Activated naive CD4-positive, alpha-beta T cell treated with anti-CD3 and anti-CD28 coated beads, Interleukin-2, amount 50 U/mL, for 16 hours (primary cell): ENCODE results near the gene AFAP1.

Experiments
- DNase-seq: peaks from one replicate; pipeline ENCODE4 v3.0.0-alpha.2; 2020

Gene AFAP1

DNA sequence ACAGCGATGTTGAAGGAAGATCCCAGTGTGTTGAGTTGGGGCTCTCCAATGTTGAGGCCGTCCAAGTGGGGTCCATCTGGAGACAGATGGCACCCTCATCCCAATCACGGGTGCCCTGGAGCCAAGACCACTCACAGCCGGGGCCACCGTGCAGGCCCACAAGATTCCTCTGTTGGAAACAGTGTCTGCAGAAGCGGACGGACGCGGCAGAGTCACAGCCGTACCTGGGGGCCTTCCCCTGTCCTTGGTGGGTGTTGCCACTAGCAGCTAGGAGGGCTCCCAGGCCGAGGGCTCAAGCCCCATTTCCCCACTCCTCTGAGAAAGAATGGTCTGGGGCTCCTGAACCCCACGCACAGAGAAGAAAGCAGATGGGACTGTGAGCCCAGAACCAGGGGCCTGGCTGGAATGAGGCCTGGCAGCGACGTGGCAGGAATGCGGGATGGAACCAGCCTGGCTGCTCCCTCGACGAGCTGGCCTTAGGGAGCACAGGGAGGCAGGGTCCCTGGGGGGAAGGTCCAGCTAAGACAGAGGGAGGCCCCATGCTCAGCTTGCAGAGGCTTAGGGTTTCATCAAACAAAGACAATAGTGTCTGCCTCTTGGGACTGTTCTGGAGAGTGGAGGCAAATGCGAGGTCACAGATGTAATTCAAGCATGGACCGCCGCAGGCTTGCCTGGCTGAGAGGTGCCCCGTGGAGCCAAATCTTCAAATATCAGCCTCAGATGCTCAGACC, 228.9 kb downstream of the AFAP1 start:
- DNase-seq, result no peak

DNA sequence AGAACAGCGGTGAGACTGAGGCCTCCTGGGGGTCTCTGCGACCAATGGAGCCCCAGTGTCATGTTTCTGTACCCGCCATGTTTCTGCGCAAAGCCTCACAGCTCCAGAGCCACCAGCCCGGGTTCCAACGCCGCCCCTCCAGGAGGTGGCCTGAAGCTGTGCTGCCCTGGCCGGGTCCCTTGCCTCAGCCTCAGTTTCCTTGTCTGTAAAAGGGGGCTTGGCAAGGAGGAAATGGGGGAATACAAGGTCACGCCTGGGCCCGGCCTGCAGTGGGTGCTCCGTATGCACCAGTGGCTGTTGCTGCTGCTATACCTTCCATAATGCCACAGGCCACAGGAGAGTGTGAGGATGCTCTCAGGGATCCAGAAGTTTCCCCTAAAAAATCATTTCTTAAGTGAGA, 229.5 kb downstream of the AFAP1 start:
- no peak for DNase-seq

DNA sequence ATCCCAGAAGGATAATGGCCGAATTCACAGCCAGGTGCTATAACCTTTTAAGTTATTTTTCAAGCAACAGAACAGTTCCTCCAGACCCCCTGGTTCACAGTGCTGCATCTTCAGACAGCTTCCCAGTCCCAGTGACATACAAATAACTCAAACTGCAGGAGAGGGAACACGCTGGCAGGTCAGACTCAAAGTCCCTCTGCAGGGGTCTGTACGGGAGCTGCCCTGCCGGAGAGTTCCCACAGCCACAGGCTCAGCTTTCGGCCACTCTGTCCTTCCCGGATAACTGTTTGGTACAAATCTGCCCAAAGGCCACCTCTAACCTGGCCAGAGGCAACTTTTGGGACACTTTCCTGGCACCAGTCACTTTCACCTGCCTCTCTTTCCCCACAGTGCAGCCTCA, 230.2 kb downstream of the AFAP1 start:
- no peak for DNase-seq

DNA sequence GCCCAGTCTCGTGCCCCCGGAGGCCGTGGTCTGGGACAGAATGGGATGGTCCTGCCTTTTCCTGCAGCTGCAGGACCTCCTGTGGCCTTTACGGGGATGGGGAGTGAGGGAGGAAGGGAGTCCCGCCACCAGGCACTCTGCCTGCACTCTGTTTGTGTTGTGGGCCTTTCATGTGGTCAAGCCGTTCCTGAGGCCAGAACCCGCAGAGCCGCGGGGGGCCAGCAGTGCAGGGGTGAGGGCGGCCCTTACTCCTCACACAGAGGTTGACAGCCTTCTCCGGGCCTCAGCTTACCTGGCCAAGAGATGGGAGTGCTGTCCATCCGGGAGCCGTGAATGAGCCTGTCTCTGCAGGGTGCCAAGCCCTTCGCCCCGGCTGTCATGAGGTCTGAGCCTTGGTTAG, 230.7 kb downstream of the AFAP1 start:
- DNase-seq, result no peak
